ENCODE measurements around the gene COIL.
A peak's percentile ranks its signal among the peaks of the same experiment; 100 is the strongest.
"Not testable (repeated sequence)": the region's sequence is repeated elsewhere in the genome, so short reads cannot be mapped to it uniquely, and the experiment has no call there.

COIL gene

GRCh38 chr17:56978441-56979090 is 17.7 kb upstream of the COIL start:
- no peak for DNase-seq (ENCODE audit: low read depth)

DNA sequence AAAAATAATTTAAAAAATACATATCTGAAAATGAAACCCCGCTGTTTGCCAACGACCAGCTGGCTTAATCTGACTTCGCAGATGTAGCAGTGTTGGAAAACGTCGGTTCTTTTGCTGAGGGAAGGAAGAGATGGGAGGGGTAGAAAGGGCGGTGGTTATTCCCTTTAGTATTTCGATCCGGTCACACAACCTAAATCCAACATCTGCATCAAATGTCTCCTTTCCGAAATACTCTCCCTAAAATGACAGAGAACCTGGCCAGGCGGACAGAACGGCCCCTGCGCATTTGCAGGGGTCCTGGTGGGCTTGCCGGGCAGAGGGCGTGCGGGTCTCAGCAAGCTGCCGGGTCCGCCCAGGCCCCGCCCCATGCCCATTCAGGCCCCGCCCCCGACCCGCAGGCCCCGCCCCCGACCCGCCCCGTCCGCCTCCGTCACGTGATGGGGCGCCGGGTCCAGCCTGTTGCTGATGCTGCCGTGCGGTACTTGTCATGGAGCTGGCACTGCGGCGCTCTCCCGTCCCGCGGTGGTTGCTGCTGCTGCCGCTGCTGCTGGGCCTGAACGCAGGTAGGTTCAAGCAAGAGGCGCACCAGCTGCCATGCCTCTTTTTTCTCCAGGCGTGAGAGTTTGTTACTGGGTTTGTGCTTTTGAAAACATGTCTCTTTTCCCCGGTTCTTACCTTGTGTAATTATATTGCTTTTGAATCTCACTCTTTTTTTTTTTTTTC is 17.0 kb upstream of the COIL start, which contains the start of gene SCPEP1:
Gene SCPEP1, plus strand, starts transcription at position 459 of the 723 bp plus-strand sequence. Its CDS starts 29 bp downstream, at position 488.
- DNase-seq (ENCODE audit: low read depth), result peak; percentile 46

DNA sequence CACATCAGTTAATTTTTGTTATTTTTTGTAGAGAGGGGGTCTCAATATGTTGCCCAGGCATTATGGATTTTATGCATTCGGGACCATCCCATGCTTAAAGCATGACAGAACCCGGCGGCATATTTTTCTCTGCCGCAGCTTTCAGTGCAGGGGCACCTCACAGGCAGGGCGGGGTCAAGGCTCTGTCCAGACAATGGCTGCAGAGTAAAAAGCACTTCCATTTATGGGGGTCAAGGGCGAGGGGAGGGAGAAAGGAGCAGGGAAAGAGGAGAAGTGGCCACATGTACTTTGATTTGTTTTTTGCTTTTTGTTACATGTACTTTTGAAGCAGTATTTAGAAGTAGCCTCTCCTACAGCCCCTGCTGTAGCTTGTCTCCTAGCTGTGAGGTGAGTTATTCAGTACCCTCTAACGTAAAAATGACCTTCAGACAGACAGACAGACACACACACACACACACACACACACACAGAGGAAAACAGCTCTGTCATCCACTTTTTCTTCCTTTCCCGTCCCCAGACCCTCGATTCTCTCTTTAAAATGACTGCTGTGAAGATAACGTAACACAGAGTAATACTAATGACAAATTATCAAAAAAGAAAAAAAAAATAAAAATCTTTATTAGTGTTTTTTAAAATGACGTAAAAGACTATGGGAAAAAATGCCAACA is 16.2 kb upstream of the COIL start:
- no peak for DNase-seq (ENCODE audit: low read depth)

- DNase-seq (ENCODE audit: low read depth), result no peak
These were observed 14.8 kb upstream of the COIL start for GRCh38 chr17:56975656-56976055.

DNA sequence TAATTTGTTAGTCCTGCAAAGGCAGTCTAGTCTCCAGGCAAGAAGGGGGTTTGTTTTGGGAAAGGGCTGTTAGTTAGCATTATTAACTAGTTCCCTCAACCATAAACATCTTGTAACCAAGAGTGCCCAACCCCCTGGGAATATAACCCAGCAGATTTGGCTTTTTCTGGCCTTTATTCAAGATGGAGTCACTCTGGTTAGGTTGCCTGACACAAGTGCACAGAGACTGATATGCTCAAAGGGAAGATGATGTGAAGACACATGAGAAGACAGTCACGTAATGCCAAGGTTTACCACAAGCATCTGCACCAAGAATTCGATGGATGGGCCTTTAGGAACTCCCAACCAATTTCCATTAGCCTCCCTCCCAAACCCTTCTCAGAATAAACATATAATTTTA is 13.2 kb upstream of the COIL start:
- no peak for DNase-seq (ENCODE audit: low read depth)

DNA sequence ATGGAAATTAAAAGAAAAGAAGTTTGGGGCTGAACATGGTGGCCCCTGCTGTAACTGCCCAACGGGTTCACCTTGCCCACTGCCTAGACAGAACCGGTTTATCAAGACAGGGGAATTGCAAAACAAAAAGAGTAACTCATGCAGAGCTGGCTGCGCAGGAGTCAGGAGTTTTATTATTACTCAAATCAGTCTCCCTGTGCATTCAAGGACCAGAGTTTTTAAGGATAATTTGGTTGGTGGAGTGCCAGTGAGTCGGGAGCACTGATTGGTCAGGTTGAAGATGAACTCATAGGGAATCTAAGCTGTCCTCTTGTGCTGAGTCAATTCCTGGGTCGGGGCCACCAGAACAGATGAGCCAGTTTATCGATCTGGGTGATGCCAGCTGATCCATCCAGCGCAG is 12.7 kb upstream of the COIL start:
- DNase-seq (ENCODE audit: low read depth), result no peak

GRCh38 chr17:56972111-56972730 is 11.4 kb upstream of the COIL start:
- DNase-seq (ENCODE audit: low read depth), result no peak

DNA sequence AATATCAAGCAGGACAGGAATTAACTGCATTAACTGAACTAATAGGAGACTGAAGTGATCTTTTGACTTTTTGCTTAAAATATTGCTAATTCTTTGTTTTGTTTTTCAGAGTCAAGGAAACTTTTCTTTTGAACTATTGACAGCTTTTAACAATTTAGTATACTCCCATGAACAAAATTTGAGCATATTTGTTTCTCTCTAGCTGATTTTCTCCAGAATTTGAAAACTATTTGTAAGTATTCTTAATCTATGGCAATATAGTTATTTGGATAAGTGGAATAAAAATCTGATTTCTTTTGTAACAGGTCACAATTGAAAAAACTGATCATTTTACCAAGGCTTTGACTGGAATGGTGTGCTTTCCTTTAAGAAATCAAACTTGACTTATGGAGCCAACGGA is 10.1 kb upstream of the COIL start:
- no peak for DNase-seq (ENCODE audit: low read depth)

- no peak for DNase-seq (ENCODE audit: low read depth)
These were observed 5.5 kb upstream of the COIL start for GRCh38 chr17:56966338-56966737.

GRCh38 chr17:56965681-56966080 is 4.8 kb upstream of the COIL start:
- DNase-seq (ENCODE audit: low read depth), result not testable (repeated sequence)

DNA sequence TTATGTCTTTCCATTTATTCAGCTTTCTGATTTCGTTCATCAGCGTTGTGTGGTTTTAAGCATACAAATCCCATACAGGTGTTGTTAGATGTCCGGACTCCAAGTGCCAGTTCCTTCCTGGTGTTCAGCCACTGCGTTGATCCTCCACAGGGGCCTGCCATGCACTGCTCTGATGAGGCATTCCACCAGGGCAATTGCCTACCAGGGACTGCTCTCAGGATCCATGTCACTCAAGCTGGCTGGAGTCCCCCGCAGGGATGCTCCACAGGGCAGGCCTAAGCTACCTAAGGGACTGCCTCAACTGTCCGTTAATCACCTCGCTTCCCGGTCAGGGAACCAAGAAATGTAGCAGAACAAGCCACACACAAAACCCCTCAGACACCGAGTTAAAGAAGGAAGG is 4.4 kb upstream of the COIL start:
- DNase-seq (ENCODE audit: low read depth), result not testable (repeated sequence)

DNA sequence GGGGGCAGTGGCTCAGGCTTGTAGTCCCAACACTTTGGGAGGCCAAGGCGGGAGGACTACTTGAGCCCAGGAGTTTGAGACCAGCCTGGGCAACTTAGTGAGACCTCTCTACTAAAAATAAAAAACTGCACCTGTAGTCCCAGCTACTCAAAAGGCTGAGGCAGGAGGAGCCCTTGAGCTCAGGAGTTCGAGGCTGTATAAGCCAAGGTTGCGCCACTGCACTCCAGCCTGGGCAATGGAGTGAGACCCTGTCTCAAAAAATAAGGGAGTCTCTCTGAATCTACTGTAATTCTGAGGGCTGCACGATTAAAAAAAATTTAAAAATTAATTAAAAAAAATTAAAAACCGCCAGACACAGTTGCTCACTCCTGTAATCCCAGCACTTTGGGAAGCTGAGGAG is 3.9 kb downstream of the COIL start:
- no peak for DNase-seq (ENCODE audit: low read depth)

- no peak for DNase-seq (ENCODE audit: low read depth)
These were observed 11.3 kb downstream of the COIL start for GRCh38 chr17:56949595-56949994.

- no peak for DNase-seq (ENCODE audit: low read depth)
These were observed 12.4 kb downstream of the COIL start for GRCh38 chr17:56948491-56948890.

GRCh38 chr17:56947741-56948140 is 13.1 kb downstream of the COIL start:
- no peak for DNase-seq (ENCODE audit: low read depth)

DNA sequence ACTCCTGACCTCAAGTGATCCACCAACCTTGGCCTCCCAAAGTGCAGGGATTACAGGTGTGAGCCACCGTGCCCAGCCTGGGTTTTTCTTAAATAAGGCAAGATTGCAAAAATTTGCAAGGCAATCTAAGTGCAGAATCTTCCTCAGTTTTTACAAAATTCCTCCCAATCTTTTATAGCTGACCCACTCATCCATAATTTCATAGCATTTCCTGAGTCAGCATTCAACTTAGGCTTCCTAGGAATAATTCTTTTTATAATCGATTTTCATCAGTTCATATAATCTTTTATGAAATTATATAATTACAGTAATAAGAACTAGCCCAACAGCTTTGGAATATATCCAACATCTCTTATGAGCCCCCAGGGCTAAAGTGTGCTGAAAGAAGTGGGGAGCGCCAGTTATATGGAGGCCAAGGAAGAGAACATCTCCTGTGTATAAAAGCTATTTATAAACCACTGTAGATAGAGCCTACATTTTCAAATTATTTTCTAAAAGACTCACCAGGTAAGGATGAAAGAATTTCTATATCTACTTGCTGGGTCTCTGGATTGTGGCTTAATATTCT is 14.8 kb downstream of the COIL start:
- no peak for DNase-seq (ENCODE audit: low read depth)

GRCh38 chr17:56943505-56944125 is 17.2 kb downstream of the COIL start:
- DNase-seq (ENCODE audit: low read depth), result no peak

DNA sequence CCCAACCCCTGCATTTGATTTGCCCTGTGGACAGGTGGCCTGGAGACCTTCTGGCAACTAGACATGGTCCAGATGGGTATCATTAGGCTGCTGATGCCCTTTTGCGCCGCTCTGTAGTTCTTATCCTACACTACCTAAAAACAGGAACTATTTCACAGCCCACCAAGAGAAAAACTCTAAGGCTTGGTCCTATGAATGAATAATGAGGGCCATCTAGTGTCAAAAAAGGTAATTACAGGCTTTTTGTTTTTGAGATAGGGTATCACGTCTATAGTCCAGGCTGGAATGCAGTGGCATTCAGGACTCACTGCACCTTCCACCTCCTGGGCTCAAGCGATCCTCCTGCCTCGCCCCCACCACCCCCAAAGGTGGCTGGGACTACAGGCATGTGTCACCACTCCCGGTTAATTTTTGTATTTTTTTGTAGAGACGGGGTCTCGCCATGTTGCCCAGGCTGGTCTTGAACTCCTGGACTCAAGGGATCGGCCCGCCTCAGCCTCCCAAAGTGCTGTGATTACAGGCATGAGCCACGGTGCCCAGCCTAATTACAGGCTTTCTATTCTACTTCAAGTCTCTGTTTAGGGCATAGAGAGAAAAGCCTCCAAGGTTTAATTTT is 20.9 kb downstream of the COIL start:
- no peak for DNase-seq (ENCODE audit: low read depth)

DNA sequence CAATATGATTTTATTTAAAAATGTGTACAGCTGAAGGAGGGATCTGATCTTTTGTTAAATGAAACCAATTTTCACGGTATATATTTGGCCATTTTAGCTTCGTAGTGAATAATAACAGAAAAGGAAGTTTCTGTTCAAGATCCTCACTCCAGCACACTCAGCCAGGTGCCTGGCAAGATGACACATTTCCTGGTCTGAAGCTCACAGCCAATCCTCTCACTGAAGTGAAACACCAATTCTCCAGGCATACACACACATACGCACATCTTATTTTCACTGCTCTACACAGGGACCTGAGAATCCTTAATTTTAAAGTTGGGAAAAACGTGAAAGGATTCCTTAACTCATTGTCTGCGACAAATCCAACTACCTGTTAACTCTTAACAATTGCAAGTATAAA is 22.6 kb downstream of the COIL start:
- DNase-seq (ENCODE audit: low read depth), result not testable (repeated sequence)

GRCh38 chr17:56937687-56938086 is 23.2 kb downstream of the COIL start:
- no peak for DNase-seq (ENCODE audit: low read depth)

DNA sequence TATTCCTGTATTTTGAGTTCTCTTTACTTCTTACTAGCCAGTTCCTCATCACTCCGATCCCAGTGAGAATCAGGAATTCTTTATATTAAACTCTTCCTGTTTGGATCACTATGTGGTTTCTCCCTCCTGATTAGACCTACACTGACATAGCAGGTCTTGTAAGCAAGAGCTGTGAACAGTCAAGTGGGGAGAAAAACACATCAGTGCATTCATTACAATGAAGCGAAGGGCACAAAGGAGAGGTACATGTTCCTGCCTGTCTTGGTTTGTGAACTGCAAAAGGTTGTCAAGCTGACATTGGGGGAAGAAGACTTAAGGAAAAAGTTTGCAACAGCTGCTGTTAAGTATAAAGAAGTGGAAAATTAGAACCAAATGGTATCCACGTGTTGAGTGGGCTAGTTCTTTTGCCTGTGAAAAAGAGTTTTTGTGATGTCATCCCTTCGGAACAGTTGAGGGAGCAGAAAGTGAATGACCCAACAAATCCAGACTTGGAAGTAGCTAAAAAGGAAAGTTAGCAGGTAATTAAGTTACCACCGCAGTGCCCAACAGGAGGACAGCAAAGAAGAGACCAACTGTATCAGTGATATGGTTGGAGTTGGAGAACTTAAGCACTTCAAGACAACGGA is 24.0 kb downstream of the COIL start:
- no peak for DNase-seq (ENCODE audit: low read depth)
